IPS-15b (cell line): ENCODE results near the gene RIMS1.

Source experiments
- H3K27me3 ChIP-seq: one replicate; pipeline ENCODE4 v1.6.1; 2013; ENCODE audit warnings: low read length; ENCODE audit not compliant: control insufficient read depth, insufficient read depth
- H3K36me3 ChIP-seq: one replicate; pipeline ENCODE4 v1.6.1; 2013; ENCODE audit warnings: low read length; ENCODE audit not compliant: control insufficient read depth, insufficient read depth
- H3K4me1 ChIP-seq: one replicate; pipeline ENCODE4 v1.6.1; 2013; ENCODE audit warnings: mild to moderate bottlenecking, low read length; ENCODE audit not compliant: control insufficient read depth, insufficient read depth
- H3K4me3 ChIP-seq: one replicate; pipeline ENCODE4 v1.5.1; 2013; ENCODE audit warnings: low read depth, low read length
- H3K9ac ChIP-seq: one replicate; pipeline ENCODE4 v1.6.1; 2013; ENCODE audit warnings: low read depth, mild to moderate bottlenecking, low read length
- H3K9me3 ChIP-seq: one replicate; pipeline ENCODE4 v1.6.1; 2013; ENCODE audit warnings: mild to moderate bottlenecking, low read length; ENCODE audit not compliant: control insufficient read depth, insufficient read depth

Gene RIMS1

DNA sequence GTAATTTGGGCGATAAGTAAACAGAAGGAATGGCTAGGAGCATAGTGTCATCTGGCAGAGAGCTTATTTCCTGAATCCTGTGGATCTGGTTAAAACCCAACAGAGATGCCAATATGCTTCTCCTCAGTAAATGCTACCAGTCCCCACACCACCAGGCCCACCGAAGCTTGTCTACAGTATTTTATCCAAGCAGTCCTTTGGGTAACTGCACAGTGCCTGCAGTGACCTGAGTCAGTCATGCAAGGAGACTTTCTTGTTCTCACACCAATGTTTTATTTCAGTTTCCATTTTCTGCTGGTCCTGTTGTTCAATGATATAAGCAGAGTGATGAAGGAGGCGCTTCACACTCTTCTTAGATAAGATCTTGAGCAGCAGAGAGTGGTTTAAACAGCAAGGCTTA is 326.3 kb downstream of the RIMS1 start:
- Histone ChIP-seq H3K9me3 (no peaks in the 10 kb centered on the region), H3K4me3 (no peak overlapping the region), H3K36me3 (no peaks in the 10 kb centered on the region), H3K27me3 (no peaks in the 10 kb centered on the region), H3K4me1 (no peaks in the 10 kb centered on the region), H3K9ac (no peak overlapping the region)

DNA sequence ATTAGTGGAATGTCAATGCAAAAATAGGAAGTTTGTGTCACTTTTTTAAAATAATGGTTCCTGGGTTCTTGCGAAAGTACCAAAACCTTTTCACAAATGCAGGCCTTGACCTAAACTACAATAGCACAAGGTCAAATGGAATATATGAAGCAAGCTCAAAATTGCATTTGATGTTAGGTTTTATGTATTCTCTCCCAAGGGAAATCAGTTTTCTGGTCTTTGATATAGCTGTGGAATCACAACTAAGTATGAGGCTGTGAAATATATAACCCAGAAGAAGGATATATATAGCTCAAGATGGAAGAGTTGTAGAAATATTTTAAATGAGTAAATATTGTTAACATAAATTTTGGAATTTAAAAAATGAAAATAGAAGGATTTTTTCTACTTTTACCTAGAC is 327.3 kb downstream of the RIMS1 start:
- Histone ChIP-seq H3K4me1 (no peaks in the 10 kb centered on the region), H3K27me3 (no peaks in the 10 kb centered on the region), H3K9ac (no peak overlapping the region), H3K36me3 (no peaks in the 10 kb centered on the region), H3K9me3 (no peaks in the 10 kb centered on the region), H3K4me3 (no peak overlapping the region)

DNA sequence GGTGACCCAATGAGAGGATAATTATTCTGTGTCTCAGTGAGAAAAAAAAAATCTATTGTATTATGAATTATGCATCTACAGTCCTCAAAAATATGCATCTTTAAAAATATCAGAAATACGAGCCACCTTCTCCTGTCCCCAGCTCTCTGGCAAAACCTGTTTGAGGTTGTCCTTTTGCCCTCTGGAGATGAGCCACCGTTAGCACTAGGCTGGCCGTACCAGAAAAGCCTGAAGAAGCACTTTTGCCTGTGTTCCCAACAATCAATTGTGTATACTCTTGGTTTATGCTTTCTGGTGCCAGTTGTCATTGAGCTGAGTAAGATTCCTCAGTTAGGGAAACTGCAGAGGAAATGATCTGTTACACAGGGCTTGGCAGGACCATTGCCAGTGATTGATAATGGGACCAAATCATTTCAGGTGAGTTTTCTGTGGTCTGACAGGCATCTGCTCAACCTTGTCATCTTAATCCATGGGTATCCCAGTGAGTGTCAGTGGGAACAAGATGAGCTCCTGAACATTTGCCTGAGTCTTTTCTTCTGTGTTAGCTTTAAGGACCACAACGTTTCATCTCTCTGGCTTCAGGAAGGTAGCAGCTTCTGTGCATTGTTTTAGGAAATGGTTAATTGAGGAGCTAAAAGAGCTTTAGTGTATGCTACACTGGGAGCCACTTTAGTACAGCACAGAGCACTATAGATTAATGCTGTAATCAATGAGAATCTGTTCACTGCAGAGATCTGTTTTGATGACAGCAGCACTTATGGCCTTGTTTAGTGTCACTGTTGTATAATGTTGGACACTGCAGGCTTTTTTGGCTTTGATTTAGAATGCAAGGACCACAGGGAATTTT is 330.1 kb downstream of the RIMS1 start:
- H3K36me3 ChIP-seq, result no peaks in the 10 kb centered on the region
- no peaks in the 10 kb centered on the region for H3K4me1 ChIP-seq
- H3K27me3 ChIP-seq, result no peaks in the 10 kb centered on the region
- no peak overlapping the region for H3K4me3 ChIP-seq
- no peaks in the 10 kb centered on the region for H3K9me3 ChIP-seq
- no peak overlapping the region for H3K9ac ChIP-seq

DNA sequence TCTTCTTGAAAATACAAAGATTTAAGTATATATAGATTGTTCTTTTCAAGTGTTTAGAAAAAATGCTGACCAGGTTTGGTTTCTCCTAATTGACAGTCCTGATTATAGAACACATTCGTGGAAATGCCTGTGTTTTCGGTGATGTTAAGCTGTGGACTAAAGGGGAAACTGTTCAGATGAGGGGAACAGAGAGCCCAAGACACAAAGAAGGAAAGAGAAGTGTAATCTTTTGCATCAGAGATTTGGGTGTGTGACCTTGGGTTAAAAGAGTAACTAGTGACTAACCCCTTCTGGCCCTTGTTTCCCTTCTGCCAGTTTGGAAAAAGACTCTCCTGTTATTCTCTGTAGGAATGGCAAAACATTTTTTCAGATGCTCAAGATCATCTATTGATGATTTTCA is 331.3 kb downstream of the RIMS1 start:
- Histone ChIP-seq H3K9ac (no peak overlapping the region), H3K4me3 (no peak overlapping the region), H3K36me3 (no peaks in the 10 kb centered on the region), H3K9me3 (no peaks in the 10 kb centered on the region), H3K4me1 (no peaks in the 10 kb centered on the region), H3K27me3 (no peaks in the 10 kb centered on the region)

GRCh38 chr6:72218125-72218524 is 331.8 kb downstream of the RIMS1 start:
- H3K4me3 ChIP-seq, result no peak overlapping the region
- no peaks in the 10 kb centered on the region for H3K4me1 ChIP-seq
- no peaks in the 10 kb centered on the region for H3K9me3 ChIP-seq
- no peak overlapping the region for H3K9ac ChIP-seq
- H3K27me3 ChIP-seq, result no peaks in the 10 kb centered on the region
- H3K36me3 ChIP-seq, result no peaks in the 10 kb centered on the region

DNA sequence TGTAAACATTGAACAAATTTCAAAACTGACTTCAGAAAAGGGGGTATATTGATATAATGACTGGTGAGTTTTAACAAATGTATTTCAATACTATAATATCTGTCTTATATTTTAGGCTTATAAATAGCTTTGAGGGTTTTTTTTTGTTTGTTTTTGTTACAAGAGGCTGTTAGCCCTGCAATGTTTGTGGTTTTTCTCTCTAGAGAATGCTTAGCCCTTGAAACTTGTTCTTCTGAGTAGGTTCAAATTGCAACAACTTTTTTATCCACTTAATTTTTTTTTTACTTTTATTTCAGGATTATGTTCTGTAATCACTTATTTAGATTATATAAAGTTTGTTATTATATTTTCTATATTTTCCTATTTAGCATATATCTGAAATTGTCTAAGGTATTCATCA is 333.2 kb downstream of the RIMS1 start:
- H3K27me3 ChIP-seq, result no peaks in the 10 kb centered on the region
- H3K9ac ChIP-seq, result no peak overlapping the region
- H3K9me3 ChIP-seq, result no peaks in the 10 kb centered on the region
- H3K36me3 ChIP-seq, result no peaks in the 10 kb centered on the region
- H3K4me3 ChIP-seq, result no peak overlapping the region
- H3K4me1 ChIP-seq, result no peaks in the 10 kb centered on the region

GRCh38 chr6:72238021-72238420 is 351.7 kb downstream of the RIMS1 start:
- no peaks in the 10 kb centered on the region for H3K27me3 ChIP-seq
- no peak overlapping the region for H3K9ac ChIP-seq
- no peak overlapping the region for H3K4me3 ChIP-seq
- no peaks in the 10 kb centered on the region for H3K4me1 ChIP-seq
- no peaks in the 10 kb centered on the region for H3K36me3 ChIP-seq
- no peaks in the 10 kb centered on the region for H3K9me3 ChIP-seq

DNA sequence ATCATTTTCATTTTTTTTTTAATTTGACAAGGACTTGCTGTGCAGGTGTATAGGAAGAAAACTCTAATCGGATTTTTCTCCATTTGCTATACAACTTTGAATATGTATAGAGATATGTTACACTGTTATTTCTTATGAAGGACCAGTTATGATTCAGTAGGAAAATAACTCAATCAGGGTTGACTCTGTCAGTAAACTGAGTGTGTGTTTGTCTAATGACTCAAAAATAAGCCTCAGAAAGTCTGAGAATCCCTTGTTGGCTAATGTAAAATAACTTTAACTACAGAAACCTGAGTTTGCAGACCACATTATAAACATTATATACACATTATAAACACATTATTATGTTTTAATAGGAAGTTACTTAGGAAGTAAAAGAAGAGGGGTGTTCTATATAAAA is 352.6 kb downstream of the RIMS1 start:
- Histone ChIP-seq H3K4me1 (no peaks in the 10 kb centered on the region), H3K9ac (no peak overlapping the region), H3K36me3 (no peaks in the 10 kb centered on the region), H3K9me3 (no peaks in the 10 kb centered on the region), H3K27me3 (no peaks in the 10 kb centered on the region), H3K4me3 (no peak overlapping the region)

GRCh38 chr6:72245565-72245964 is 359.2 kb downstream of the RIMS1 start:
- no peak overlapping the region for H3K9ac ChIP-seq
- no peaks in the 10 kb centered on the region for H3K36me3 ChIP-seq
- no peak overlapping the region for H3K4me3 ChIP-seq
- H3K27me3 ChIP-seq, result no peaks in the 10 kb centered on the region
- H3K4me1 ChIP-seq, result peaks cover 13% of the 10 kb centered on the region
- H3K9me3 ChIP-seq, result no peaks in the 10 kb centered on the region

DNA sequence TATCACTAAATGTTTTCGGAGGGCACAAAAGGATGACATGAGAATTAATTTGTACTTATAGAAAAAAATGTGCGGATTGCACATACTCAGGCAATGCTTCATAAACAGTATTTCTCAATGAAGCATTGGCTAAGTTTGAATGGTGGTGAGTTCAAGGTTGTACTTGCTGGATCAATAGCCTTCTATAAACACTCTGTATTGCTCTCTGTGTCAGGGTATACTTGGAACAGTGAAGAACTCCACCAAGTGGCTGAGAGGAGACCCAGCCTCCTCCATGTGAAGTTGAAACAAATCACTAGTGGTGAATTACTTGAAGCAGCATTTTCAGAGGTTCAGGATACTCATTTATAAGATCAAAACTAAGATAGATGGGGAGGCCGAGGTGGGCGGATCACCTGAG is 360.6 kb downstream of the RIMS1 start:
- H3K4me3 ChIP-seq, result no peak overlapping the region
- H3K27me3 ChIP-seq, result no peaks in the 10 kb centered on the region
- no peaks in the 10 kb centered on the region for H3K36me3 ChIP-seq
- H3K4me1 ChIP-seq, result peaks cover 13% of the 10 kb centered on the region
- no peak overlapping the region for H3K9ac ChIP-seq
- H3K9me3 ChIP-seq, result no peaks in the 10 kb centered on the region

GRCh38 chr6:72248621-72249020 is 362.3 kb downstream of the RIMS1 start:
- Histone ChIP-seq H3K9ac (no peak overlapping the region), H3K36me3 (no peaks in the 10 kb centered on the region), H3K4me1 (peaks cover 13% of the 10 kb centered on the region), H3K4me3 (no peak overlapping the region), H3K27me3 (no peaks in the 10 kb centered on the region), H3K9me3 (no peaks in the 10 kb centered on the region)

GRCh38 chr6:72250664-72251063 is 364.3 kb downstream of the RIMS1 start:
- no peak overlapping the region for H3K4me3 ChIP-seq
- H3K9me3 ChIP-seq, result no peaks in the 10 kb centered on the region
- H3K27me3 ChIP-seq, result no peaks in the 10 kb centered on the region
- H3K9ac ChIP-seq, result no peak overlapping the region
- peaks cover 3% of the 10 kb centered on the region for H3K4me1 ChIP-seq
- H3K36me3 ChIP-seq, result no peaks in the 10 kb centered on the region
